NK-92 (cell line): ENCODE data around the gene PPHLN1.

ENCODE experiments used
- DNase-seq: peaks from one replicate; lab custom pipeline; 2025; ENCODE audit not compliant: unreplicated experiment; lab: John Stamatoyannopoulos, UW

Gene PPHLN1

DNA sequence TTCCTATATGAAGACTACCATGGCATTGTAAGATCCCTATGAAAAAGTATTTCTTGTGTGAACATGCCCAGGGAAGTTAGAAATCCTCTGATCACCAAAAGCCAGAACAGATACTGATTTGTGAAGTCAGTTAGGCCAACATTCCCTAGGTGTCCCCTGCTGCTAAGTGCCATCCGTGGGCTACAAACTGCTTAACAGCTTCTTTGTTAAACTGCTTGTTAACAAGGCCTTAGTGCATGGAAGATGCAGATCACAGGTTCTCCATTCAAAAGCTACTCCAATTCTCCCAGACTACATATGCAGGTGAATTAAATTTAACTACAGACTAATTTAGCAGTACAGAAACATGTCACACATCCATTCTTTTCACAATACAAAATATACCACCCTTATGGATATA, 155.4 kb downstream of the PPHLN1 start:
- DNase-seq = no peak

DNA sequence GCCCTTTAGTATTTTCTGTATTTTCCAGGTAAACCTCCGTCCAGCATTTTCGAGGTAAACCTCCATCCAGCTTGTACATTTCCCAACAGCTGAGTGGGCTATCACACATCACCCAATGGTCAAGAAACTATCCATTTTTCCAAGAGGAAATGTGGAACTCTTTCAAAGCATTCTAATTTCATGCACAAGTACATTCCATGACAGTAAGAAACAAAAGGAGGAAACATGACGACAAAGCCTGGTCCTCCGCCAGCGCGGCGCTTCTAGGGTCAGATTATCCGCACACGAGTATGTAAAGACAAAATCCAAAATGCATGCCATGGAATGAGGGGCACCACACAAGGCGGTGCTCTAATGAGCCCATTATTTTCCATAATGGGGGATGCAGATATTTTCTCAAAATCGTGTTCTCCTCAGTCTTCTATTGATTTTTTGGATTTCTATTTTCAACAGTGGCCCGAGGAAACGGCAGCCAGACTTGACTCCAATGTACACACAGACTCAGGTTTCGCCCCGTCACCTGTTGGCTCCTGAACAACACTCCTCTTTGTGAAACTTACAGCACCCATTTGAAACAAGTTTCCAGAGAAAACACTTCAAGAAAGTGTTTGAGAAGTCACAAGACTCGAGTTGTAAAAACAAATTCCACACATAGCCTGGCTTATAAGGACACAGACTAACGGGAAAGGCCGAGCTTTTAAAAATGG, 156.2 kb downstream of the PPHLN1 start:
- no peak for DNase-seq

- DNase-seq = no peak
Observed at GRCh38 chr12:42482748-42483520, 157.0 kb downstream of the PPHLN1 start.

GRCh38 chr12:42483521-42483790, 157.5 kb downstream of the PPHLN1 start:
- DNase-seq = no peak

GRCh38 chr12:42484996-42485395, 159.0 kb downstream of the PPHLN1 start:
- DNase-seq = no peak

DNA sequence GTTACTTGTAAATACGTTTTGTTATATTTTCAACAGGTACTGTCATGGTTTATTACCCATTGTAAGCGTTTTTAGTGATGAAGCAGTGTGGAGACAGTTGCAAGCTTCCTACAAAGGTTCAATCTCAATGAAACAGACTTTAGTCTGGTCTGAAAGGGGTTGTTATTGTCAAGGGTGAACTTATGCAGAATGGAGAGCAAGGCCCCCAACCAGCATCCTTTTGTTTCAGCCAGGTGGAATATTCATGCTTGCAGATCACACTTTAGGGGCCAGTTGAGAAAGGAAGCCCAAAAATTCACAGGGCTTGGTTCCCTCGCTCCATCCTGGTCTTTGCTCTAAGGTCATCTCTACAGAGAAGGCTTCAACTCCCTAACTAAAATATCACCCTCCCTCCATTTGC, 159.9 kb downstream of the PPHLN1 start:
- no peak for DNase-seq

DNA sequence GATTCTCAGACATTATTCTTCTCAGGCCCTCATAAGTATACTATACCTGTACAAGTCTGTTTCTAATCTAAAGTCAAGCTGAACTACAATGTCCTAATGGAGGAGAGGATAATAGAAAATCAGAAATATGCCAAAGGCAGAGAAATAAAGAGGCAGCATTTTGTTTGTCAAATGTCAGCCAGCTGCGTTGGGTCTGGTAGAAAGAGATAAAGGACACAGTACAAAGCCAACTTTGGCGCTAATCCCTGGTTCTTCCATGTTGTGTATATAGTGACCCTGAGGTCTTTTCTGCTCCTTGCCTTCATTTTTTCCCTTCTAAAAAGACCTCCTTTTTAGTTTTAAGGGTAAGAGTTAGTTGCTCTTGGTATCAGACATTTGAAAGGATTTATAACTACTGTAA, 160.4 kb downstream of the PPHLN1 start:
- DNase-seq = no peak

- DNase-seq = no peak
Observed at GRCh38 chr12:42490261-42490842, 164.4 kb downstream of the PPHLN1 start.
